Spleen (tissue), 11 donors: ENCODE results near the gene FSTL5. TPM values are rescaled to one million over a fixed set of nuclear protein-coding genes. Genes with fewer than 3 reads are reported as not detected.

ENCODE experiments used
- DNase-seq: peaks from one replicate; pipeline ENCODE4 v3.0.0-alpha.2; 2020
- H3K27ac ChIP-seq, 8 donors: fragments of 200-600 bp; sonication (generic) in 7 of 8; 1 replicate in 4 of 8; 2 replicates in 4 of 8; pipeline versions ENCODE4 v1.5.0 to v1.8.0; 2016 to 2021; ENCODE audit warnings: inconsistent platforms in 4 of 8, mild to moderate bottlenecking in 4 of 8, moderate library complexity in 1 of 8
- H3K27me3 ChIP-seq, 7 donors: fragments of 200-600 bp; sonication (generic) in 6 of 7; replicated peaks in 1 of 7; 1 replicate in 4 of 7; 2 replicates in 3 of 7; pipeline versions ENCODE4 v1.5.0 to v1.8.0; 2016 to 2021; ENCODE audit warnings: inconsistent platforms in 3 of 7, mild to moderate bottlenecking in 1 of 7
- H3K36me3 ChIP-seq, 6 donors: fragments of 200-600 bp; sonication (generic) in 5 of 6; 1 replicate in 4 of 6; 2 replicates in 2 of 6; pipeline versions ENCODE4 v1.5.0 to v1.8.0; 2016 to 2021; ENCODE audit warnings: inconsistent platforms in 2 of 6
- H3K4me1 ChIP-seq, 6 donors: fragments of 200-600 bp; sonication (generic) in 5 of 6; 1 replicate in 3 of 6; 2 replicates in 3 of 6; pipeline versions ENCODE4 v1.5.0 to v1.8.0; 2016 to 2021; ENCODE audit warnings: inconsistent platforms in 3 of 6
- H3K4me3 ChIP-seq, 8 donors: fragments of 200-600 bp; sonication (generic) in 7 of 8; 1 replicate in 4 of 8; 2 replicates in 4 of 8; pipeline versions ENCODE4 v1.5.0 to v1.8.0; 2016 to 2021; ENCODE audit warnings: inconsistent platforms in 4 of 8, mild to moderate bottlenecking in 4 of 8, moderate library complexity in 2 of 8
- H3K9me3 ChIP-seq, 8 donors: fragments of 200-600 bp; sonication (generic) in 7 of 8; 1 replicate in 4 of 8; 2 replicates in 4 of 8; pipeline versions ENCODE4 v1.5.0 to v1.8.0; 2016 to 2021; ENCODE audit warnings: inconsistent platforms in 4 of 8
- POLR2A ChIP-seq, 3 donors: fragments of 450-650 bp; IDR thresholded peaks; one replicate each; pipeline ENCODE4 v1.5.1; 2017; ENCODE audit warnings: antibody characterized with exemption in 3 of 3, mild to moderate bottlenecking in 1 of 3
- POLR2AphosphoS5 ChIP-seq, 3 donors: sonication (generic); formaldehyde crosslinking; IDR thresholded peaks; one replicate each; pipeline ENCODE4 v1.5.1; 2017; ENCODE audit warnings: antibody characterized with exemption in 3 of 3
- WGBS, 5 donors: extraction: QIAGEN DNeasy Blood & Tissue Kit in 3 of 5; methylation state at CpG; one replicate each; pipeline versions ENCODE4 v1.1.5 to v1.1.7; 2013 to 2018; 5-methylcytosine and 5-hydroxymethylcytosine counted together
- intact Hi-C: fragments of 100-400 bp; cut with DNase I; formaldehyde crosslinking; loops from one replicate; pipeline ENCODE4 v1.15.0; 2023; ENCODE audit warnings: low total_unique reads
- polyA plus RNA-seq, 3 donors: library from polyadenylated mRNA; stranded (reverse); fragments of 200-250 nt; gene quantifications; one replicate each; pipeline ENCODE4 v1.2.1, GENCODE V29; 2013
- total RNA-seq, 7 donors: library from RNA; depleted of rRNA in 3 of 7; stranded (reverse); fragments of >200 nt in 3 of 7; fragmentation: NEBNext Ultra II Directional in 4 of 7; extraction: Animal tissue kit (Norgen Biotek cat#: 25700) in 4 of 7; gene quantifications; one replicate each; pipeline versions ENCODE4 v1.1.0 to v1.2.1, GENCODE V29; 2016 to 2021
- TF ChIP-seq, protein P1 (sequence below), 11 experiments: fragments of 200-600 bp in 7 of 11; fragments of 450-650 bp in 4 of 11; sonication (generic) in 4 of 11; IDR thresholded peaks in 8 of 11; conservative IDR thresholded peaks in 3 of 11; 1 replicate in 7 of 11; 2 replicates in 4 of 11; pipeline versions ENCODE4 v1.4.0 to v1.8.0; 2016 to 2021; ENCODE audit warnings: antibody characterized with exemption in 11 of 11, inconsistent platforms in 4 of 11, mild to moderate bottlenecking in 1 of 11
- donor health status: healthy with polysubstance abuse.
- donor health status: DM: no; HTN: no; CAD: no; lungs with moderate emphysema.
- donor health status: DM: no; HTN: no; CAD: no.
- donor health status: Bipolar disorder and iron deficiency.
- donor health status: healthy.
- donor health status: DM: no; HTN: no; CAD: no.
- donor health status: DM: yes; HTN: yes; CAD: no.

FSTL5 gene
- total and polyA plus RNA-seq, 10 donors: 0.02 TPM; not detected in 9

DNA sequence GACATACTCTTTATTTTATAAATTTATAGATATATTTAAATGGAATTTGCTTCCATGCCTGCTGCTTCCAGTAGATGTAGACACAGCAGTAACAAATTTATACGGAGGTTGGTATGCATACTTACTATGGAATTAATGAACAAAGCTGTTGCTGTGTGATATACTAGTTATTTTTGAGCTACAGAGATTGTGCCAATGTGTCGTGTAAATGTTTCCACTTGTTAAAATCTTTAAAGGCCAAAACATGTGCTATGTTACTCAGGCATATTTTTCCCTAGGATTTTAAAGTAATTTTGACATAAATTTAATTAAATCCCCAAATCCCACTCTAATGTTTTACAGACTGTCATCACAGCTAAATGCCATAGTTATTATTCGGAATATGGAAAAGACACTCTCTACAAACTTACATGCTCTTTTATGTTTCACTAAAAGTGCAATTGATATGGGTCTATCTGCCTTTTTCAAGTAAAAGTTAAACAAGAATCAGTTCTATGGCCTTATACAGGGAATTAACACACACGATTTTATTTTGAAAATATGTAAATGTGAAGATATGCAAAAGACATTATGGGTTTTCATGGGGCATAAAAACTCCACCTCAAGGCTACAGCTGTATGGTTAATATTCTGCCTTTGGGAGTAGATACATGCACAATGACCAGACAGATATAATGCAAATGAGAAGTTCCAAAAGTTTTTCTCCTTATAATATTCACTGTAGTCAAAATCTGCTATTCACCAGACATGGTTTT is 256.8 kb downstream of the FSTL5 start:
- 73 to 88% (median 77%) methylated on average over 4 of the region's 4 CpGs for WGBS, 5 donors
- TF ChIP-seq POLR2A (IDR thresholded peaks at IDR 0.05): no peak
- H3K27ac ChIP-seq: no peak overlapping the region
- no peak for DNase-seq
- H3K4me3 ChIP-seq: no peak overlapping the region
- H3K9me3 ChIP-seq: no peaks in the 10 kb centered on the region
- no peaks in the 10 kb centered on the region for H3K27me3 ChIP-seq
- intact Hi-C loops: no loop called here
- H3K4me1 ChIP-seq: no peaks in the 10 kb centered on the region
- H3K36me3 ChIP-seq: no peaks in the 10 kb centered on the region

DNA sequence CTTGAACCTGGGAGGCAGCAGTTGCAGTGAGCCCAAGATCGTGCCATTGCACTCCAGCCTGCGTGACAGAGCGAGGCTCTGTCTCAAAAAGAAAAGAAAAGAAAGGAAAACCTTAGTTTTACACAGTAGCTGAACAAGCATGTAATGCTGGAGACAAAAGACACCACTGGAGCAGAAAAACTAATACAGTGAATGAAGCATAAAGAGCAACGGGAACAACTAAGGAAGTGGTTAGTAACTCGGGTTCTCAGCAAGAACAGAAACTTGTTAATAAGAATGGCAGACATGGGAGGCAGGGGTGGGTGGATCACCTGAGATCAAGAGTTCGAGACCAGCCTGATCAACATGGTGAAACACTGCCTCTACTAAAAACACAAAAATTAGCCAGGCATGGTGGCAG is 263.7 kb downstream of the FSTL5 start:
- WGBS, 5 donors: 75 to 80% (median 78%) methylated on average over 6 of the region's 6 CpGs
- no peak overlapping the region for H3K4me3 ChIP-seq
- H3K27ac ChIP-seq: no peak overlapping the region
- no peaks in the 10 kb centered on the region for H3K9me3 ChIP-seq
- TF ChIP-seq POLR2AphosphoS5 (IDR thresholded peaks at IDR 0.05) (no peak), POLR2A (IDR thresholded peaks at IDR 0.05) (no peak)
- TF ChIP-seq, protein P1, sequence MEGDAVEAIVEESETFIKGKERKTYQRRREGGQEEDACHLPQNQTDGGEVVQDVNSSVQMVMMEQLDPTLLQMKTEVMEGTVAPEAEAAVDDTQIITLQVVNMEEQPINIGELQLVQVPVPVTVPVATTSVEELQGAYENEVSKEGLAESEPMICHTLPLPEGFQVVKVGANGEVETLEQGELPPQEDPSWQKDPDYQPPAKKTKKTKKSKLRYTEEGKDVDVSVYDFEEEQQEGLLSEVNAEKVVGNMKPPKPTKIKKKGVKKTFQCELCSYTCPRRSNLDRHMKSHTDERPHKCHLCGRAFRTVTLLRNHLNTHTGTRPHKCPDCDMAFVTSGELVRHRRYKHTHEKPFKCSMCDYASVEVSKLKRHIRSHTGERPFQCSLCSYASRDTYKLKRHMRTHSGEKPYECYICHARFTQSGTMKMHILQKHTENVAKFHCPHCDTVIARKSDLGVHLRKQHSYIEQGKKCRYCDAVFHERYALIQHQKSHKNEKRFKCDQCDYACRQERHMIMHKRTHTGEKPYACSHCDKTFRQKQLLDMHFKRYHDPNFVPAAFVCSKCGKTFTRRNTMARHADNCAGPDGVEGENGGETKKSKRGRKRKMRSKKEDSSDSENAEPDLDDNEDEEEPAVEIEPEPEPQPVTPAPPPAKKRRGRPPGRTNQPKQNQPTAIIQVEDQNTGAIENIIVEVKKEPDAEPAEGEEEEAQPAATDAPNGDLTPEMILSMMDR (IDR thresholded peaks at IDR 0.05 in 8 of 11, conservative IDR thresholded peaks at IDR 0.05 in 3 of 11): no peak
- no peaks in the 10 kb centered on the region for H3K27me3 ChIP-seq
- no peak for DNase-seq
- intact Hi-C loops: no loop called here
- H3K4me1 ChIP-seq: no peaks in the 10 kb centered on the region
- no peaks in the 10 kb centered on the region for H3K36me3 ChIP-seq

DNA sequence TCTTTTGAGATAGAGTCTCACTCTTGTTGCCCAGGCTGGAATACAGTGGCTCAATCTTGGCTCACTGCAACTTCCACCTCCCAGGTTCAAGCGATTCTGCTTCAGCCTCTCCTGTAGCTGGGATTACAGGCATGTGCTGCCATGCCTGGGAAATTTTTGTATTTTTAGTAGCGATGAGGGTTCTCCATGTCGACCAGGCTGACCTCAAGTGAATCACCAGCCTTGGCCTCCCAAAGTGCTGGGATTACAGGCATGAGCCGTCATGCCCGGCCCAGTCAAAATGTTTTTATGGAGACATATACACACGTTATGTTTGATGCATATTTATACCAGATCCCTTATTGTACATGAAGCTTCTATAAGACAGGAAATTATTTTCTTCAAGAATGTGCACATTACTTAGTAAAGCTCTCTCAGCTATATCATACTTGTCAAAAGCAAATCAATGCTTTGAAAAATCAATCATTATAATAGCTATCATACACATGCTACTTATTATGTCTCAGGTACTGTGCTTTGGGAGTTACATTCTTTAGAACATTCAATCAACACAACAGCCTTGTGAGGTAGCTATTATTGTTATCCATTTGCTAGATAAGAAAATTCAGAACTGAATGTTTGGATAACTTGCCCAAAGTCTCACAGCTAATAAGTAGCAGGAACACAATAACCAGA is 269.2 kb downstream of the FSTL5 start:
- Histone ChIP-seq H3K9me3 (no peaks in the 10 kb centered on the region), H3K27me3 (no peaks in the 10 kb centered on the region), H3K36me3 (no peaks in the 10 kb centered on the region), H3K4me1 (no peaks in the 10 kb centered on the region), H3K4me3 (no peak overlapping the region), H3K27ac (no peak overlapping the region)
- 79 to 92% (median 82%) methylated on average over 6 of the region's 6 CpGs for WGBS, 5 donors
- no peak for DNase-seq
- intact Hi-C loops: no loop called here
- TF ChIP-seq, protein P1 (IDR thresholded peaks at IDR 0.05 in 8 of 11, conservative IDR thresholded peaks at IDR 0.05 in 3 of 11): no peak
- TF ChIP-seq POLR2A (IDR thresholded peaks at IDR 0.05): no peak
- TF ChIP-seq POLR2AphosphoS5 (IDR thresholded peaks at IDR 0.05): no peak

DNA sequence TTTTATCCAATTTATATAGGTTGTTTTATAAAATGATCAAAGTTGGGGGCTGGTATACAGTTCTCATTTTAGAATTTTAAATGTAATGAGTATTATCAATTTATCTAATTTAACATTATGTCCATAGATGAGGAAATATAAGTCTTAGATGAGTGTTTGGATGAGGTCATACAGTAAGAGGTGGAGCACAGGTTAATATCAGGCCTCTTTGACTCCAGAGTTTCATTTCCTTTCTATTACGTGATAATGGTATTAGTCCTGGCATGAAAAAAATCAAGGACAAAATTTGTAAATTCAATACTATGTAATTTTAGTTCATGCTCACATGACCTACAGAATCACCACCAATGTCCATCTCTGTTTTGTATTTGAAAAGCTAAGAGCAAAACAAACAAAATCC is 269.8 kb downstream of the FSTL5 start:
- Histone ChIP-seq H3K4me1 (no peaks in the 10 kb centered on the region), H3K4me3 (no peak overlapping the region), H3K27me3 (no peaks in the 10 kb centered on the region), H3K9me3 (no peaks in the 10 kb centered on the region), H3K27ac (no peak overlapping the region), H3K36me3 (no peaks in the 10 kb centered on the region)
- no peak for DNase-seq
- WGBS, 5 donors: 62 to 80% (median 73%) methylated on average over 1 of the region's 1 CpG
- intact Hi-C loops: no loop called here
- TF ChIP-seq POLR2AphosphoS5 (IDR thresholded peaks at IDR 0.05): no peak
- TF ChIP-seq POLR2A (IDR thresholded peaks at IDR 0.05): no peak
- TF ChIP-seq, protein P1 (IDR thresholded peaks at IDR 0.05 in 8 of 11, conservative IDR thresholded peaks at IDR 0.05 in 3 of 11): no peak
